SU-DHL-6 (cell line): ENCODE measurements around the gene CCDC127.

Experiments used
- H2AFZ ChIP-seq: fragments of 200-600 bp; sonication (generic); 2 replicates; pipeline ENCODE4 v1.6.1; 2014; ENCODE audit warnings: low read depth, mild to moderate bottlenecking, moderate library complexity, mixed read lengths, antibody characterized with exemption, low read length; ENCODE audit not compliant: severe bottlenecking
- H3F3A ChIP-seq: fragments of 200-600 bp; shearing (Covaris generic); 2 replicates; pipeline ENCODE4 v1.6.0; 2016; ENCODE audit warnings: antibody characterized with exemption, mild to moderate bottlenecking; ENCODE audit not compliant: insufficient read depth
- H3K27ac ChIP-seq: fragments of 200-600 bp; sonication (generic); 2 replicates; pipeline ENCODE4 v1.5.1; 2016; ENCODE audit warnings: low read depth, mild to moderate bottlenecking, low read length, moderate library complexity, mixed read lengths
- H3K27me3 ChIP-seq: fragments of 200-600 bp; sonication (generic), shearing (Covaris generic); 2 replicates; pipeline ENCODE4 v1.6.0; 2014; ENCODE audit warnings: mild to moderate bottlenecking, low read length
- H3K36me3 ChIP-seq: fragments of 200-600 bp; sonication (generic); 2 replicates; pipeline ENCODE4 v1.6.1; 2014; ENCODE audit warnings: mild to moderate bottlenecking, low read length, mixed read lengths
- H3K4me2 ChIP-seq: fragments of 300-600, 200-600 bp; shearing (Covaris generic), sonication (generic); 2 replicates; pipeline ENCODE4 v1.6.0; 2014; ENCODE audit warnings: low read length, low read depth, mild to moderate bottlenecking; ENCODE audit not compliant: poor library complexity, severe bottlenecking
- H3K4me3 ChIP-seq: fragments of 200-600 bp; sonication (generic); 2 replicates; pipeline ENCODE4 v1.5.1; 2014; ENCODE audit warnings: antibody characterized with exemption, low read length, mild to moderate bottlenecking, mixed read lengths; ENCODE audit not compliant: insufficient read depth, poor library complexity, severe bottlenecking
- H3K79me2 ChIP-seq: fragments of 200-600 bp; sonication (generic); 2 replicates; pipeline ENCODE4 v1.6.1; 2014; ENCODE audit warnings: mild to moderate bottlenecking, low read length, moderate library complexity; ENCODE audit not compliant: insufficient read depth
- H3K9ac ChIP-seq: fragments of 200-600 bp; sonication (generic); 2 replicates; pipeline ENCODE4 v1.7.0; 2014; ENCODE audit warnings: mild to moderate bottlenecking, low read length
- H3K9me2 ChIP-seq: fragments of 200-600 bp; sonication (generic); replicated peaks from 2 replicates; pipeline ENCODE4 v1.6.1; 2014; ENCODE audit warnings: low read length; ENCODE audit not compliant: insufficient read depth
- H3K9me3 ChIP-seq: fragments of 200-600 bp; sonication (generic); 2 replicates; pipeline ENCODE4 v1.6.1; 2014; ENCODE audit warnings: low read length, mixed read lengths; ENCODE audit not compliant: insufficient read depth
- H4K20me1 ChIP-seq: fragments of 200-600 bp; sonication (generic); 2 replicates; pipeline ENCODE4 v1.6.1; 2014; ENCODE audit warnings: low read depth, mild to moderate bottlenecking, antibody characterized with exemption, low read length, moderate library complexity, mixed read lengths
- EZH2phosphoT487 ChIP-seq: fragments of 200-600 bp; sonication (generic), shearing (Covaris generic); conservative IDR thresholded peaks from 2 replicates; pipeline ENCODE4 v1.6.1; 2018; ENCODE audit warnings: mild to moderate bottlenecking, antibody characterized with exemption, low read length, moderate library complexity, mixed read lengths
- TF ChIP-seq, protein P1 (sequence below): fragments of 200-600 bp; sonication (generic); IDR thresholded peaks from one replicate; pipeline ENCODE4 v1.5.1; 2017; ENCODE audit warnings: antibody characterized with exemption, mild to moderate bottlenecking, low read length, moderate library complexity; ENCODE audit not compliant: insufficient read depth, poor library complexity, severe bottlenecking

The CCDC127 gene

DNA sequence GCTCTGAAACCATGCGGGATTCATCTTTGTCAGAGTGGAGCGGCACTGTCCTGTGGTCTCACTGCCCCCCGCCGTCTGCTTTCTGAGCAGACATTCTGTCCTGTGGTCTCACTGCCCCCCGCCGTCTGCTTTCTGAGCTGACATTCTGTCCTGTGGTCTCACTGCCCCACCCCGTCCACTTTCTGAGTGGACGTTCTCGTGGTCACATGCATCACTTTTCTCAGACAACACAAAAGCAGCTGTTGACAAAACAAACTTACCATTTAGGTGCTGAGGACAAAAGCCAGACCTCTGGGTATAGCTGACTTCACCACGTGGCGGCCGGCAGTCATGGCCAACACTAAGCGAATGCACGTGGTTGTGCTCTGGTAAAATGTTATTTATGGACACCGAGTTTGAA is 23.9 kb downstream of the CCDC127 start:
- Histone ChIP-seq H3K27ac (no peak overlapping the region), H3K27me3 (no peaks in the 10 kb centered on the region), H4K20me1 (no peaks in the 10 kb centered on the region), H3K79me2 (no peaks in the 10 kb centered on the region), H3K4me2 (no peak overlapping the region), H3F3A (no peaks in the 10 kb centered on the region), H3K9me3 (no peaks in the 10 kb centered on the region), H3K4me3 (no peak overlapping the region), H3K36me3 (no peaks in the 10 kb centered on the region), H2AFZ (no peak overlapping the region), H3K9me2 (no peaks in the 10 kb centered on the region), H3K9ac (no peak overlapping the region)
- TF ChIP-seq EZH2phosphoT487 = no peak
- TF ChIP-seq, protein P1, sequence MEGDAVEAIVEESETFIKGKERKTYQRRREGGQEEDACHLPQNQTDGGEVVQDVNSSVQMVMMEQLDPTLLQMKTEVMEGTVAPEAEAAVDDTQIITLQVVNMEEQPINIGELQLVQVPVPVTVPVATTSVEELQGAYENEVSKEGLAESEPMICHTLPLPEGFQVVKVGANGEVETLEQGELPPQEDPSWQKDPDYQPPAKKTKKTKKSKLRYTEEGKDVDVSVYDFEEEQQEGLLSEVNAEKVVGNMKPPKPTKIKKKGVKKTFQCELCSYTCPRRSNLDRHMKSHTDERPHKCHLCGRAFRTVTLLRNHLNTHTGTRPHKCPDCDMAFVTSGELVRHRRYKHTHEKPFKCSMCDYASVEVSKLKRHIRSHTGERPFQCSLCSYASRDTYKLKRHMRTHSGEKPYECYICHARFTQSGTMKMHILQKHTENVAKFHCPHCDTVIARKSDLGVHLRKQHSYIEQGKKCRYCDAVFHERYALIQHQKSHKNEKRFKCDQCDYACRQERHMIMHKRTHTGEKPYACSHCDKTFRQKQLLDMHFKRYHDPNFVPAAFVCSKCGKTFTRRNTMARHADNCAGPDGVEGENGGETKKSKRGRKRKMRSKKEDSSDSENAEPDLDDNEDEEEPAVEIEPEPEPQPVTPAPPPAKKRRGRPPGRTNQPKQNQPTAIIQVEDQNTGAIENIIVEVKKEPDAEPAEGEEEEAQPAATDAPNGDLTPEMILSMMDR = no peak

DNA sequence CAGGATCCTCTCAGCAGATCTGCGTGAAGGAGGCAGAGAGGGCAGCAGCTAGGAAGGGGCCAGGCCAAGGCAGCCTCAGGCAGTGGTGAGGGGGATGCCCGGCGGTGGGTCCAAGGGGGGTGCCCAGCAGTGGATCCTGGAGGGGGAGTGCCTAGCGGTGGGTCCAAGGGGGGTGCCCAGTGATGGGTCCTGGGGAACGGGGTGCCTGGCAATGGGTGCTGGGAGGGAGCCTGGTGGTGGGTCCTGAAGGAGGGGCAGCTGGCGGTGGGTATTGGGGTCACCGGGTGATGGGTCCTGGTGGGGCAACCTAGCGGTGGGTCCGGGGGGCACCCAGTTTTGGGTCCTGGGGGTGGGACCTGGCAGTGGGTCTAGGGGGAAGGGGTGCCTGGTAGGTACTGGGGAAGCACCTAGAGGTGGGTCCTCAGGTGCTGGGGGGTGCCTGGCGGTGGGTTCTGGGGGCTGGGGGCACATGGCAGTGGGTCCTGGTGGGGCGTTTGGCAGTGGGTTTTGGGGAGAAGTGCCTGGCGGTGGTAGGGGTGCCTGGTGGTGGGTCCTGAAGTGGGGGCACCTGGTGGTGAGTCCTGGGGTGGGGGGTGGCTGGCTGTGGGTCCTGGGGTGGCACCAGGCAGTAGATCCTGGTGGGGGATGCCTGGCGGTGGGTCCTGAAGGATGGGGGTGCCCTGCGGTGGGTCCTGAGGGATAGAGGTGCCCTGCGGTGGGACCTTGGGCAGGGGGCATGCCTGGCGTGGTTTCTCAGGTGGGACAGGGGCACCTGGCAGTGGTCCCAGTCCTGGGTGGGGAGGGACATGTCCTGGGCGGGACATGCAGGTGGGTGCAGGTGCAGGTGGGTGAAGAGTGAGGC is 24.8 kb downstream of the CCDC127 start:
- Histone ChIP-seq H3K9me3 (no peaks in the 10 kb centered on the region), H3F3A (no peaks in the 10 kb centered on the region), H3K4me2 (no peak overlapping the region), H4K20me1 (no peaks in the 10 kb centered on the region), H3K9me2 (no peaks in the 10 kb centered on the region), H3K4me3 (no peak overlapping the region), H2AFZ (no peak overlapping the region), H3K36me3 (no peaks in the 10 kb centered on the region), H3K27ac (no peak overlapping the region), H3K27me3 (no peaks in the 10 kb centered on the region), H3K9ac (no peak overlapping the region), H3K79me2 (no peaks in the 10 kb centered on the region)
- no peak for TF ChIP-seq EZH2phosphoT487
- TF ChIP-seq, protein P1 = no peak

DNA sequence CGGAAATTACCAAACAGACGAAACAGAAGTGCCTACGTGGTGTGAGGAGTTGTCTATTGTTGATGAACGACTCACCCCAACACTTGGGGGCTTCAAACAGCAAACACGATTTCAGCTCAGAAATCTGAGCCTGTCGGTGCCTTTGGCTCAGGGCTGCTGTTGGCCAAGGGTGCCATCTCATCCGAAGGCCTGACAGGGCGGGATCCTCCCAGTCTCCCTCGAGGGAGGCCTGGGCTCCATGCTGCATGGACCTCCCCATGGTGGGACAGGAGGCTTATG is 25.3 kb downstream of the CCDC127 start:
- TF ChIP-seq EZH2phosphoT487 = no peak
- TF ChIP-seq, protein P1 = no peak
- H3K4me3 ChIP-seq = no peak overlapping the region
- H3K4me2 ChIP-seq = no peak overlapping the region

More for the DNA sequence above, 25.3 kb downstream of the CCDC127 start:
- H2AFZ ChIP-seq = no peak overlapping the region
- H3K9me2 ChIP-seq = no peaks in the 10 kb centered on the region
- H3K79me2 ChIP-seq = no peaks in the 10 kb centered on the region
- H3K36me3 ChIP-seq = no peaks in the 10 kb centered on the region
- H3F3A ChIP-seq = no peaks in the 10 kb centered on the region
- no peak overlapping the region for H3K9ac ChIP-seq
- H3K27ac ChIP-seq = no peak overlapping the region
- no peaks in the 10 kb centered on the region for H4K20me1 ChIP-seq
- no peaks in the 10 kb centered on the region for H3K9me3 ChIP-seq
- H3K27me3 ChIP-seq = no peaks in the 10 kb centered on the region
